A549 (cell line): ENCODE results near the gene CPN1. TPM values are rescaled to one million over a fixed set of nuclear protein-coding genes. Genes with fewer than 3 reads are reported as not detected.

ENCODE experiments used
- ATAC-seq, 2 experiments: fragments of 200-7000 bp in 1 of 2; fragments of >200 bp in 1 of 2; cut with Nextera tagmentation in 1 of 2; cut with Tn5 transposase in 1 of 2; 3 replicates each; pipeline versions ENCODE4 v1.8.0 to v1.9.1; 2018 to 2020; ENCODE audit warnings: mild to moderate bottlenecking in 1 of 2, moderate library complexity in 1 of 2
- CTCF ChIA-PET: fragments of 300-600 bp; sonication (Branson Sonifier 250); formaldehyde crosslinking; extraction: SDS; loops from one replicate; lab custom pipeline; 2021; ENCODE audit warnings: antibody characterized with exemption, inconsistent platforms; lab: Yijun Ruan, JAX
- POLR2A ChIA-PET: fragments of 350-600 bp; formaldehyde crosslinking; extraction: SDS; loops from one replicate; lab custom pipeline; 2021; ENCODE audit warnings: antibody characterized with exemption, inconsistent platforms; lab: Yijun Ruan, JAX
- DNase-seq, 2 experiments: peaks; one replicate each; pipeline versions ENCODE4 v3.0.0 to v3.0.0-alpha.2; 2011 to 2016; ENCODE audit warnings: low read depth in 1 of 2, low spot score in 1 of 2
- FAIRE-seq: peaks from 2 replicates; lab custom pipeline; 2011; peaks lifted over from hg19 to GRCh38; lab: Jason Lieb, UNC
- H3K27ac ChIP-seq, 2 experiments: fragments of >200 bp; sonication (Bioruptor Twin); formaldehyde crosslinking; 3 replicates each; pipeline ENCODE4 v1.5.1; 2016 to 2017
- H3K4me1 ChIP-seq: fragments of >200 bp; sonication (Bioruptor Twin); formaldehyde crosslinking; 3 replicates; pipeline ENCODE4 v1.6.1; 2016
- H3K4me2 ChIP-seq: fragments of >200 bp; sonication (Bioruptor Twin); formaldehyde crosslinking; 3 replicates; pipeline ENCODE4 v1.6.1; 2016
- H3K4me3 ChIP-seq: fragments of >200 bp; sonication (Bioruptor Twin); formaldehyde crosslinking; 3 replicates; pipeline ENCODE4 v1.5.1; 2016
- H3K9me3 ChIP-seq: fragments of >200 bp; sonication (Bioruptor Twin); formaldehyde crosslinking; 3 replicates; pipeline ENCODE4 v1.6.1; 2016
- CBX8 ChIP-seq: fragments of 200-600 bp; sonication (generic); IDR thresholded peaks from 2 replicates; pipeline ENCODE4 v1.6.1; 2016
- CHD2 ChIP-seq: fragments of 150-350 bp; IDR thresholded peaks from 2 replicates; pipeline ENCODE4 v1.6.1; 2014; ENCODE audit warnings: low read length; ENCODE audit not compliant: partially characterized antibody
- EHF ChIP-seq: fragments of 250-450 bp; sonication (Bioruptor Pico); IDR thresholded peaks from 2 replicates; pipeline ENCODE4 v1.5.0; 2020; ENCODE audit warnings: mild to moderate bottlenecking
- FOSL2 ChIP-seq, 2 experiments: fragments of 450-650 bp in 1 of 2; fragments of >200 bp in 1 of 2; sonication (Bioruptor Twin) in 1 of 2; formaldehyde crosslinking; IDR thresholded peaks; 2 replicates each; pipeline versions ENCODE4 v1.5.0 to v1.6.1; 2016 to 2020; ENCODE audit warnings: mild to moderate bottlenecking in 1 of 2, moderate library complexity in 1 of 2
- FOXS1 ChIP-seq: fragments of 250-450 bp; sonication (Bioruptor Pico); IDR thresholded peaks from 2 replicates; pipeline ENCODE4 v1.5.0; 2020; ENCODE audit warnings: mild to moderate bottlenecking, moderate library complexity
- HDAC2 ChIP-seq: fragments of 200-600 bp; sonication (generic); IDR thresholded peaks from 2 replicates; pipeline ENCODE4 v1.6.1; 2016
- HOXA7 ChIP-seq: fragments of 250-450 bp; sonication (Bioruptor Pico); IDR thresholded peaks from 2 replicates; pipeline ENCODE4 v1.5.0; 2020; ENCODE audit warnings: mild to moderate bottlenecking, moderate library complexity
- MAFK ChIP-seq: fragments of 450-650 bp; IDR thresholded peaks from 2 replicates; pipeline ENCODE4 v1.6.1; 2014; ENCODE audit not compliant: partially characterized antibody
- MAZ ChIP-seq: fragments of 150-350 bp; IDR thresholded peaks from 2 replicates; pipeline ENCODE4 v1.6.1; 2014; ENCODE audit warnings: antibody characterized with exemption, low read depth, low read length, borderline replicate concordance
- MYC ChIP-seq: IDR thresholded peaks from 2 replicates; pipeline ENCODE4 v1.6.1; 2012; ENCODE audit warnings: mild to moderate bottlenecking, inconsistent platforms, low read length, improper control_type of control experiment, borderline replicate concordance
- NFE2L2 ChIP-seq: fragments of 150-350 bp; conservative IDR thresholded peaks from 2 replicates; pipeline ENCODE4 v1.6.1; 2014; ENCODE audit warnings: low read length
- NR3C1 ChIP-seq: fragments of >200 bp; sonication (Bioruptor Twin); formaldehyde crosslinking; IDR thresholded peaks from 3 replicates; pipeline ENCODE4 v1.6.1; 2017
- POLR2AphosphoS2 ChIP-seq: conservative IDR thresholded peaks from 2 replicates; pipeline ENCODE4 v1.6.1; 2012; ENCODE audit warnings: low read length, improper control_type of control experiment, inconsistent platforms
- RAD21 ChIP-seq, 2 experiments: fragments of >200 bp in 1 of 2; sonication (Bioruptor Twin) in 1 of 2; formaldehyde crosslinking in 1 of 2; IDR thresholded peaks in 1 of 2; conservative IDR thresholded peaks in 1 of 2; 2 replicates in 1 of 2; 3 replicates in 1 of 2; pipeline ENCODE4 v1.6.1; 2012 to 2018; ENCODE audit warnings: inconsistent platforms in 1 of 2
- RARB ChIP-seq: fragments of 250-450 bp; sonication (Bioruptor Pico); IDR thresholded peaks from 2 replicates; pipeline ENCODE4 v1.8.0; 2021; ENCODE audit warnings: mild to moderate bottlenecking, moderate library complexity
- SMC3 ChIP-seq: fragments of >200 bp; sonication (Bioruptor Twin); formaldehyde crosslinking; IDR thresholded peaks from 3 replicates; pipeline ENCODE4 v1.6.1; 2018; ENCODE audit warnings: inconsistent platforms
- TFCP2L1 ChIP-seq: fragments of 250-450 bp; sonication (Bioruptor Pico); IDR thresholded peaks from 2 replicates; pipeline ENCODE4 v1.5.0; 2021; ENCODE audit warnings: mild to moderate bottlenecking
- ZFP36 ChIP-seq: fragments of 450-650 bp; IDR thresholded peaks from 2 replicates; pipeline ENCODE4 v1.6.1; 2014; ENCODE audit warnings: borderline replicate concordance; ENCODE audit not compliant: partially characterized antibody
- ZNF302 ChIP-seq: fragments of 250-450 bp; sonication (Bioruptor Pico); IDR thresholded peaks from 2 replicates; pipeline ENCODE4 v1.9.0; 2021; ENCODE audit warnings: inconsistent platforms, mild to moderate bottlenecking, moderate library complexity
- ZSCAN20 ChIP-seq: fragments of 250-450 bp; sonication (Bioruptor Pico); IDR thresholded peaks from 2 replicates; pipeline ENCODE4 v1.8.0; 2022; ENCODE audit warnings: mild to moderate bottlenecking, moderate library complexity
- WGBS: methylation state at CpG from one replicate; pipeline ENCODE4 v1.1.6; 2017; ENCODE audit errors: missing lambda C conversion rate; 5-methylcytosine and 5-hydroxymethylcytosine counted together
- polyA plus RNA-seq, 4 experiments: library from polyadenylated mRNA; depleted of rRNA in 3 of 4; stranded (reverse); fragments of >200 nt; fragmentation: RNase III in 1 of 4; extraction: RNeasy Plus Mini Kit Qiagen cat#74134 plus additional on column Dnase treatment in 1 of 4; gene quantifications; 2 replicates in 3 of 4; 3 replicates in 1 of 4; pipeline ENCODE4 v1.2.3, GENCODE V29; 2011 to 2017
- TF ChIP-seq, protein P1 (sequence below): fragments of 250-450 bp; sonication (Bioruptor Pico); IDR thresholded peaks from 2 replicates; pipeline ENCODE4 v1.5.0; 2020; ENCODE audit warnings: low read depth, mild to moderate bottlenecking, moderate library complexity
- TF ChIP-seq, protein P2 (sequence below): fragments of 200-600 bp; sonication (generic); IDR thresholded peaks from 2 replicates; pipeline ENCODE4 v1.6.1; 2016; ENCODE audit warnings: antibody characterized with exemption, mild to moderate bottlenecking, moderate library complexity
- TF ChIP-seq, protein P3 (sequence below): IDR thresholded peaks from 2 replicates; pipeline ENCODE4 v1.6.1; 2012; ENCODE audit warnings: low read depth, borderline replicate concordance
- TF ChIP-seq, protein P4 (sequence below): fragments of 150-350 bp; IDR thresholded peaks from 2 replicates; pipeline ENCODE4 v1.6.1; 2014; ENCODE audit warnings: low read depth, mild to moderate bottlenecking, low read length
- TF ChIP-seq, protein P5 (sequence below): fragments of 250-450 bp; sonication (Bioruptor Pico); IDR thresholded peaks from 2 replicates; pipeline ENCODE4 v1.5.0; 2021; ENCODE audit warnings: mild to moderate bottlenecking, moderate library complexity, borderline replicate concordance

CPN1 gene
- polyA plus RNA-seq, 2 of the 4 experiments (the other 2 are of a cell fraction), result 0.52 to 3.2 TPM

DNA sequence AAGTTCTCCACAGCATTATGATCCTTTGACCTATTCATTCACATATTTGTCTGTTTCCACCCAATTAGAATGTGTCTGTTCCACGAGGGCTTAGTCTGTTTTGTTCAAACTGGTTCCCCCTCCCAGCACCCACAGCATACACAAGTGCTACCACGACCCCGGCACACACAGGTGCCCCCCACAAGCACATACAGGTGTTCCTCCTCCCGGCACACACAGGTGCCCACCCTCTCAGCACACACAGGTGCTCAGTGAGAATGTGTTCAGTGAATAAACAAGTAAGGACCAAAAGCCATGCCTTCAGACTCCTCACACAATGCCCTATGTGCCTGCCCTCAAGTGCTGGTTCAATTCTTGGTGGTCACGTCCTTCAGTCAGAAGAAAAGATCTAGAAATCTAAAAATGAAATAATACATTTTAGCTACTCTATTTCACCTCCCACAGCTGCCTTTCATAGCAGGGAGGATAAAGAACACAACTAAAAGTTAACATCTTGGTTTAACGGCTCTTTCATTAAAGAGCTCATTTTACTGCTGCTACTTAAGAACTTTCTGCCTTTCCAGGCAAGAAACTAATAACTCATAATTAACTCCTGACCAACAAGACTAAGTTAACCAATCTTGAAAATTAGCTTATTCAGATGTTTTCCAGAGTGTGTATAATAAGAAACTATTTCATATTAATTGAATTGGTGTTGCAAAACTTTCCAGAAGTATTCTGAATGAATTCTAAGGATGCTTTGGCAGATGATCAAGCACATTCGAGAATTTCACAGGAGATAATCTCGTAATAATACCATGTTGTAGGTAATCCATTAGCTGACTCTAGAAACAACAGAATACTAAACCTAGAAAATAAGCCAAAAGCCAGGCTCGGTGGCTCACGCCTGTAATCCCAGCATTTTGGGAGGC is 74.2 kb downstream of the CPN1 start:
- WGBS, result 18% methylated on average over 10 of the region's 10 CpGs
- Histone ChIP-seq H3K4me3 (peak overlapping the region; percentile 81), H3K9me3 (no peaks in the 10 kb centered on the region), H3K4me2 (peak overlapping the region; percentile 96), H3K27ac (peak overlapping the region; percentile 83 to 92), H3K4me1 (peaks cover 50% of the 10 kb centered on the region)
- no peak for DNase-seq
- CTCF ChIA-PET, result interaction anchor here (0.8 to 7.8 kb wide), 12 partner anchors 11 to 162 kb away, joined by 3 to 101 read pairs (median 12); no protein-coding TSS in a partner anchor
- ATAC-seq, result no peak
- FAIRE-seq, result no peak
- POLR2A ChIA-PET, result interaction anchor here (0.6 to 1.3 kb wide), 2 partner anchors 41 to 156 kb away, joined by 3 to 10 read pairs; no protein-coding TSS in a partner anchor
- no peak for TF ChIP-seq ZSCAN20 (CRISPR knock-in tag)
- no peak for TF ChIP-seq HDAC2
- TF ChIP-seq MAFK, result peak; percentile 21

DNA sequence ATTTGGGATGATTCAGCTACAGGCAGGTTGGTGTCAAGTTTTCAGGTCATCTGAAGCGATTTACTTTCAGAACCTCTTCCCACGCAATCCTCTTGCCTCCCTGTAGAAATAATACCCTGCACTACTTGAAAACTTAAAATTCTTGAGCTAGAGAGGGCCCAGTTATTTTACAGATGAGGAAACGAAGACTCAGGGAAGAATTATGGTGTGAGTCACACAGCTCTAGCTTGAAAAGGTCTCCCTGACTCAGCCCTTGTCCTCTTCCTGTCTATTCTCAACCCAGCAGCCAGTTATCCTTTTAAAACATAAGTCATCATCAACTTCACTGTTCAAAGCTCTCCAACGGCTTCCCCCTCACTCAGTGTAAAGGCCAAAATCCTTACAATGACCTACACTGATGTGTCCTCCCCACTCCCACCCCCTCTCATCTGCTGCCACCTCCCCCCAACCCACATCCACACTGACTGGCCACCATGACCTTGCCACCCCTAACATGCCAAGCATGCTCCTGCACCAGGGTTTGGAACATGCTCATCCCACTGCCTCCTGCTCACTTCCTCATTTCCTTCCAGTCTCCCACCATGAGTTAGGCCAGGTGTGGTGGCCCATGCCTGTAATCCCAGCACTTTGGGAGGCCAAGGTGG is 75.3 kb downstream of the CPN1 start:
- Histone ChIP-seq H3K4me2 (peak overlapping the region; percentile 96), H3K4me3 (peak overlapping the region; percentile 23), H3K27ac (peak overlapping the region; percentile 83 to 92), H3K4me1 (peaks cover 56% of the 10 kb centered on the region), H3K9me3 (no peaks in the 10 kb centered on the region)
- ChIA-PET CTCF (interaction anchor here (0.7 to 7.8 kb wide), 12 partner anchors 12 to 160 kb away, joined by 3 to 101 read pairs (median 6); no protein-coding TSS in a partner anchor), POLR2A (interaction anchor here (0.6 to 1.7 kb wide), 12 partner anchors 9 to 367 kb away, joined by 3 to 16 read pairs (median 4); no protein-coding TSS in a partner anchor)
- ATAC-seq (peak; percentile 70 to 87), FAIRE-seq (peak; percentile 84), DNase-seq (peak; percentile 85)
- WGBS, result 2% methylated on average over 4 of the region's 4 CpGs
- TF ChIP-seq, protein P1, sequence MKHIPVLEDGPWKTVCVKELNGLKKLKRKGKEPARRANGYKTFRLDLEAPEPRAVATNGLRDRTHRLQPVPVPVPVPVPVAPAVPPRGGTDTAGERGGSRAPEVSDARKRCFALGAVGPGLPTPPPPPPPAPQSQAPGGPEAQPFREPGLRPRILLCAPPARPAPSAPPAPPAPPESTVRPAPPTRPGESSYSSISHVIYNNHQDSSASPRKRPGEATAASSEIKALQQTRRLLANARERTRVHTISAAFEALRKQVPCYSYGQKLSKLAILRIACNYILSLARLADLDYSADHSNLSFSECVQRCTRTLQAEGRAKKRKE (CRISPR knock-in tag), result no peak
- TF ChIP-seq SMC3, result no peak; the same call in 2 of the 3 replicates
- TF ChIP-seq, protein P2, sequence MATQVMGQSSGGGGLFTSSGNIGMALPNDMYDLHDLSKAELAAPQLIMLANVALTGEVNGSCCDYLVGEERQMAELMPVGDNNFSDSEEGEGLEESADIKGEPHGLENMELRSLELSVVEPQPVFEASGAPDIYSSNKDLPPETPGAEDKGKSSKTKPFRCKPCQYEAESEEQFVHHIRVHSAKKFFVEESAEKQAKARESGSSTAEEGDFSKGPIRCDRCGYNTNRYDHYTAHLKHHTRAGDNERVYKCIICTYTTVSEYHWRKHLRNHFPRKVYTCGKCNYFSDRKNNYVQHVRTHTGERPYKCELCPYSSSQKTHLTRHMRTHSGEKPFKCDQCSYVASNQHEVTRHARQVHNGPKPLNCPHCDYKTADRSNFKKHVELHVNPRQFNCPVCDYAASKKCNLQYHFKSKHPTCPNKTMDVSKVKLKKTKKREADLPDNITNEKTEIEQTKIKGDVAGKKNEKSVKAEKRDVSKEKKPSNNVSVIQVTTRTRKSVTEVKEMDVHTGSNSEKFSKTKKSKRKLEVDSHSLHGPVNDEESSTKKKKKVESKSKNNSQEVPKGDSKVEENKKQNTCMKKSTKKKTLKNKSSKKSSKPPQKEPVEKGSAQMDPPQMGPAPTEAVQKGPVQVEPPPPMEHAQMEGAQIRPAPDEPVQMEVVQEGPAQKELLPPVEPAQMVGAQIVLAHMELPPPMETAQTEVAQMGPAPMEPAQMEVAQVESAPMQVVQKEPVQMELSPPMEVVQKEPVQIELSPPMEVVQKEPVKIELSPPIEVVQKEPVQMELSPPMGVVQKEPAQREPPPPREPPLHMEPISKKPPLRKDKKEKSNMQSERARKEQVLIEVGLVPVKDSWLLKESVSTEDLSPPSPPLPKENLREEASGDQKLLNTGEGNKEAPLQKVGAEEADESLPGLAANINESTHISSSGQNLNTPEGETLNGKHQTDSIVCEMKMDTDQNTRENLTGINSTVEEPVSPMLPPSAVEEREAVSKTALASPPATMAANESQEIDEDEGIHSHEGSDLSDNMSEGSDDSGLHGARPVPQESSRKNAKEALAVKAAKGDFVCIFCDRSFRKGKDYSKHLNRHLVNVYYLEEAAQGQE, result no peak
- no peak for TF ChIP-seq CHD2
- TF ChIP-seq FOSL2 (IDR thresholded peaks at IDR 0.05), result peak; percentile 86; the same call in 1 of the 2 replicates
- TF ChIP-seq FOSL2 (CRISPR knock-in tag; IDR thresholded peaks at IDR 0.05), result peak; percentile 91
- no peak for TF ChIP-seq NFE2L2
- no peak for TF ChIP-seq MAZ
- TF ChIP-seq, protein P3, sequence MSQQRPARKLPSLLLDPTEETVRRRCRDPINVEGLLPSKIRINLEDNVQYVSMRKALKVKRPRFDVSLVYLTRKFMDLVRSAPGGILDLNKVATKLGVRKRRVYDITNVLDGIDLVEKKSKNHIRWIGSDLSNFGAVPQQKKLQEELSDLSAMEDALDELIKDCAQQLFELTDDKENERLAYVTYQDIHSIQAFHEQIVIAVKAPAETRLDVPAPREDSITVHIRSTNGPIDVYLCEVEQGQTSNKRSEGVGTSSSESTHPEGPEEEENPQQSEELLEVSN, result no peak
- TF ChIP-seq RAD21 (conservative IDR thresholded peaks at IDR 0.05 in 1 of 2, IDR thresholded peaks at IDR 0.05 in 1 of 2), result peak in 1 of 2 experiments; percentile 13; a peak in 1 of 5 replicates
- no peak for TF ChIP-seq POLR2AphosphoS2
- TF ChIP-seq NR3C1, result no peak
- TF ChIP-seq ZFP36, result no peak
- TF ChIP-seq RARB, result no peak
- no peak for TF ChIP-seq CBX8
- no peak for TF ChIP-seq FOXS1 (CRISPR knock-in tag)
- TF ChIP-seq MYC, result no peak
- TF ChIP-seq TFCP2L1, result no peak
- no peak for TF ChIP-seq ZNF302 (CRISPR knock-in tag)
- peak; percentile 41 for TF ChIP-seq MAFK
- no peak for TF ChIP-seq HOXA7
- TF ChIP-seq, protein P4, sequence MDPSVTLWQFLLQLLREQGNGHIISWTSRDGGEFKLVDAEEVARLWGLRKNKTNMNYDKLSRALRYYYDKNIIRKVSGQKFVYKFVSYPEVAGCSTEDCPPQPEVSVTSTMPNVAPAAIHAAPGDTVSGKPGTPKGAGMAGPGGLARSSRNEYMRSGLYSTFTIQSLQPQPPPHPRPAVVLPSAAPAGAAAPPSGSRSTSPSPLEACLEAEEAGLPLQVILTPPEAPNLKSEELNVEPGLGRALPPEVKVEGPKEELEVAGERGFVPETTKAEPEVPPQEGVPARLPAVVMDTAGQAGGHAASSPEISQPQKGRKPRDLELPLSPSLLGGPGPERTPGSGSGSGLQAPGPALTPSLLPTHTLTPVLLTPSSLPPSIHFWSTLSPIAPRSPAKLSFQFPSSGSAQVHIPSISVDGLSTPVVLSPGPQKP, result no peak
- TF ChIP-seq, protein P5, sequence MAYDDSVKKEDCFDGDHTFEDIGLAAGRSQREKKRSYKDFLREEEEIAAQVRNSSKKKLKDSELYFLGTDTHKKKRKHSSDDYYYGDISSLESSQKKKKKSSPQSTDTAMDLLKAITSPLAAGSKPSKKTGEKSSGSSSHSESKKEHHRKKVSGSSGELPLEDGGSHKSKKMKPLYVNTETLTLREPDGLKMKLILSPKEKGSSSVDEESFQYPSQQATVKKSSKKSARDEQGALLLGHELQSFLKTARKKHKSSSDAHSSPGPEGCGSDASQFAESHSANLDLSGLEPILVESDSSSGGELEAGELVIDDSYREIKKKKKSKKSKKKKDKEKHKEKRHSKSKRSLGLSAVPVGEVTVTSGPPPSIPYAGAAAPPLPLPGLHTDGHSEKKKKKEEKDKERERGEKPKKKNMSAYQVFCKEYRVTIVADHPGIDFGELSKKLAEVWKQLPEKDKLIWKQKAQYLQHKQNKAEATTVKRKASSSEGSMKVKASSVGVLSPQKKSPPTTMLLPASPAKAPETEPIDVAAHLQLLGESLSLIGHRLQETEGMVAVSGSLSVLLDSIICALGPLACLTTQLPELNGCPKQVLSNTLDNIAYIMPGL (CRISPR knock-in tag), result no peak
- no peak for TF ChIP-seq EHF (CRISPR knock-in tag)
